HG02763 (cell line): ENCODE data around the gene LCN1.

Source experiments
- ATAC-seq: cut with Tn5 transposase; IDR thresholded peaks from one replicate; pipeline ENCODE4 v1.9.1; 2021; ENCODE audit warnings: mild to moderate bottlenecking, moderate library complexity; ENCODE audit not compliant: unreplicated experiment

LCN1 gene

DNA sequence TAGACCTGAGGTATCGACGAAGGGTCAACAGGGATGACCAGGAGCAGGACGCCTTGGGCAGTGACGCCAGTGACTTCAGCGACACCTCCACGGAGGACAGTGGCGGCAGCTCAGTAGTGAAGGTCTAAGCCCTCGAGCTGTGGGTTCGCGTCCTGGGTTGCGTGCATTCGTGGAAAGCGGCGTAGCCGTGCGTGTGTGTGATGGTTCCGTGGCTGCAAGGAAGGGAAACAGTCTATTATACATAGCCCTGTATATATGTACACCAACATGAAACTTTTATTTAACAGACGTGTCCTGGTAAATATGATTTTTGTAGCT is 33.3 kb upstream of the LCN1 start:
- no peak for ATAC-seq

- no peak for ATAC-seq
Measured at GRCh38 chr9:135488527-135488926, 32.7 kb upstream of the LCN1 start.

DNA sequence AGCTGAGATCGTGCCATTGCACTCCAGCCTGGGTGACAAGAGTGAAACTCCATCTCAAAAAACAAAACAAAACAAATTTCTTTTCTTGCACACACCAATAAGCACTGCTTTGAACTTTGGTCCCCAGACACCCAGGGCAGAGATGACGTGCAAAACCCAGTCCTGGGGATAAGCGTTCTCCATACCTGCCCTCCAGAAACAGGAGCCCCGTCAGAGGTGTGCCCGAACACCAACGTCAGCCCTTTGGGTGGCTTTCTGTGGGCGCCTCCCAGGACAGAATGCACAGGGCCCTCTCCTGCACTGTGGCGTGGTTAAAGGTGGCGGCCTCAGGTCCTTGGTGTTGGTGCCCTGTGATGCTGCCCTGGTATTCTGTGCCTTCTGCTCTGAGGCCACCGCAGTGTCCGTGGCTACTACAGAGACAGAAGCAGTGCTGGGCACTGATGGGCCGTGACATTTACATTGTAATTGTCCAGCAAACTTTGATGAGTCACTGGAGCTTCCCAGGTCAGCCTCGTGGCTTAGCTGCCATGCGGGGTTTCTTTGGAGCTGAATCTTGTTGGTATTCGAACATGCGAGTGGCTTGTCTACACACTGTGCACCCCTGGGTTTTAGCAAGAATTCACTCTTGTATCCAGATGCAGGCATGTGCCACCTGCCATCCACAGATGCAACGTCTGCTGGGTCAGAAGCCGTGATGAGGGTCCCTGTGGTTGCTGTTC is 31.9 kb upstream of the LCN1 start:
- no peak for ATAC-seq

DNA sequence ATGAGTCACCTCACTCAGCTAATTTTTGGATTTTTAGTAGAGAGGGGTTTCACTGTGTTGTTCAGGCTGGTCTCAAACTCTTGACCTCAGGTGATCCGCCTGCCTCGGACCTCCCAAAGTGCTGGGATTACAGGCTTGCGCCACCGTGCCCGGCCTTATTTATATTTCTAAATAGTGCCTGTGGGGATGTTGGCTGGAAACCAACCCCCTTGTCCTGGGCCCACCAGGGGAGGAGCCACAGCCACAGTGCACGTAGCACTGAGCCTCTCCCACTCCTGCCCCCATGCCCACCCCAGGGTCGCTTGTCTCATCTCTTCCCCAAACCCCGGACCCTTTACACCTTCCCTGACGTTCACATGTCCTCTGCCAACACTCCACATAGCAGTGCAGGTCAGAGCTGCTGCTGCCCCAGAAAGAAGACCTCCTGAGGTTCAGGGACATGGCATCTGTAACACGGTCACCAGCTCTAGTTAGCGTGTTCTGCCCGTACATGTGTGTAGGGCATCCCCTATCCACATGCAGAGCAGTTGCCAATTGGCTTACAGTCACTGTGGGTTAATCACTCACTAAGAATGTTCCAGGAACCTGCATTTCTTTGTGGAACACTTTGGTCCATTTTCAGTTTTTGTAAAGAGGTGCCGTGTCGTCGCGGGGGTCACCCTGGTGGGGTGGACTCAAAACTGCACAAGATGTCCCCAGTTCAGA is 30.9 kb upstream of the LCN1 start:
- no peak for ATAC-seq

- ATAC-seq: no peak
Measured at GRCh38 chr9:135490980-135491464, 30.2 kb upstream of the LCN1 start.

DNA sequence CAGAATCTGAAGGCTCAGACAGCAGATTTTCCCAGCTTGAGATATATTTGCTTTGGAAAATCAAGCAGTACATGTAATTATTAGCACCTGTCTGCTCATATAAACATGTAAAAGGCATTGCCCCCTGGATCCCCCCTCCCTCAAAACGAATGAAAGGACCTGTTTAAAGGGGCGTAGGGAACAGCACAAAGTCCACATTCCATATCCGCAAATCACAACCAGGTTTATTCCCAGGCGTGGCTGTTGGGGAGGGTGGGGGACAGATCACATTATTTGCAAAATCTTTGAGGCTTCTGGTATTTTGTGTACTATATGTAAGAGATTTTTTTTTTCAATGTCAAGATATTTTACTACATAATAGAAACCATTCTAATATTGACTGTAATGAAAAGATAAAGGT is 29.5 kb upstream of the LCN1 start:
- ATAC-seq: no peak

DNA sequence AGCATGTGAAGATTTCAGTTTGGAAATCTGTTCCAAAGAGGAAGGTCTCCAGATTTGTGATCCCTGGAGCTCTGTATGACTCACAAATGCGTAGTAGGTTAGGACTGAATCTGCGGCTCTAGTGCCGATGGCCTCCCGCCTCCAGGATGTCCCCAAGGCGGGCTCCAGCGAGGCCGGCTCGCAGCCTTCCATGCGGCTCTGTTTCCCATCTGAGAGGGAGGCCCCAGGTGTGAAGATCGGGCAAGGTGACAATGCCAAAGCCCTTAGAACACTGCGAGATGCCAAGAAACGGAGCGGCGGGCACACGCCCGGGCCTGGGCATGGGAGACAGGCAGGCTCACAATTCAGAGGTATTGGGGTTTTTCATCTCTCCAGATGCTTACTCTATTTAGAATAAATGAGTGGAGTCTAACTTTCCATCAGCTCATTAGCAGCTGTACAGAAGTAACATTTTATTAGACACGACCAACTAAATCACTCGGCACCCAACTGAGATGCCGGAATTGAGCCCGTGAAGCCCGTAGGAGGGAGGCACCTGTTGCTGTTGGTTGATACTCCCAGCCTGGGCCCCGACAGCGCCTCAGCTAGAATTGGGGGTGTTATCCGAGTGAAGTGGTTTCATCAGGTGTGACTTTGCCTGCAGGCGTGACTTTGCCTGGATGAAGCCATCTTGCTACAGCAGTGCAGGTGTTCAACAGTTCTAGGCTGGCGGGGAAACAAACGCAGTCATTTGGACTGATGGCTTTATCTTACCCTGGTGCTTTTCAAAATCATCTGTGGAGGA is 28.2 kb upstream of the LCN1 start:
- no peak for ATAC-seq

DNA sequence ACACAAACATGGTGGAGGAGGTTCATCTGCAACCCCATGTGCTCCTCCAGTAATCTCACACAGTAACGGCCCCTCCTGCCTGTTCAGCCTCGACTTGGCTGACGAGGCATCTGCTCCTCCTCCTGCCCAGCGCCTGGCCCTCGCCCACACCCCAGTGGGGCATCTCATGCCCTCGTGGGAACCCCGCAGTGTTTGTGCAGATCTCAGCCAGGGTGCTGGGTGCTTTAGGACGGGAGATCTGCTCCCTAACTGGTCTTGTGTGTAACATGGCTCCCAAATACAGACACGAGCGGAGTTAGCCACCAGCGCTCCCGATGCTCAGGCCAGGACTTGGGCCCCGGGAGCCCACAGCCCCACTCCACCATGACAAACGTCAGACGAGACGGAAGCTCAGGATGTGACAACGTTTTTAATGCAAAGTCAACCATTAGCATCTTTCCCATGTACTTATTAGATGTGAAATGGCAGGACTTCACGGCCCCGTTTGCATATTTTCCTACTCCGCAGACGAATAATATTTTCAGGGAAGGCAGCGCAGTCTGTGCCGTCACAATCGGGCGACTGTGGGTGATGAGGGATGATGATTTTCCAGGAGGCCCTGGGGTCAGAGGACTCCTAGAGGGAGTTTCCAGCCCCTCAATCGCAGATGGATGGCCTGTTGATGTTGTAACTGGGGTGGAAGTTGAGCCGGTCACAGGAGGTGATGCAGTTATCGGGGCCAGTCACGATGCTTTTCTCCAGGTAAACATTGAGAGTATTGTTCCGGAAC is 26.3 kb upstream of the LCN1 start:
- no peak for ATAC-seq

GRCh38 chr9:135498381-135499126 is 22.7 kb upstream of the LCN1 start:
- ATAC-seq: no peak

DNA sequence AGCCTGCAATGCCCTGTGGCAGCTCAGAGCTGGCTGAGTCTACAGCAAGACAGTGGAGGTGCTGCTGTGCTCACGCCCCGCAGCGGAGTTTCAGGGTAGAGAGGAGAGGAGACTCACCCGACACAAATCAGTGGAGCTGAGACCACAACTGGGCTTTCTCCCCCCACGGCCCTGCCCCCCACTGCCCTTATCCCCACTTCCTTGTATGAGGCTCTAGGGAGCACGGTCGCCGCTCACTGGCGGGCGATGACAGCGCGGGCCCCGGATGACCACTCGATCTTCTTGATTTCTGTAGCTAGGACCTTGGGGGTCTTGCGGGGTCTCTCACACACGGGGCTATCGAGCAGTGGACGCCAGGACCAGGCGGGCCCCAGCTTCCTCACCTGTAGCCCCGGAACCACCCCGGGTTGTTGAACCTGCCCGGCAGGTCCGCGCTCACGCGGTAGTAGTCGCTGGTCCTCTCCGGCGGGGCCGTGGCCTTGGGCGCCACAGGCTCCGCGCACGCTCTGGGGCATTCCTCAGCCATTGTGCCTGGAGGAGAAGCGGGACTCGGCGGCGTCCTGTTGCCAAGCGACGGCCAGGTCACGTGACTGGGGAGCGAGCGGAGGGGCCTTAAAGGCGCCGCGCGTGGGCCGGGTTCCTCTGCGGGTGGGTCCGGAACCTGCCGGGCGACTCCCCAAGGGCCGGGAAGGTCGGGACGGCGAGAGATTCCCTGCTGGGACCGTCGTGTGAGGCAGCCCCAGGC is 21.7 kb upstream of the LCN1 start:
- ATAC-seq: peak; percentile 61

- no peak for ATAC-seq
Measured at GRCh38 chr9:135500071-135500524, 21.1 kb upstream of the LCN1 start.

DNA sequence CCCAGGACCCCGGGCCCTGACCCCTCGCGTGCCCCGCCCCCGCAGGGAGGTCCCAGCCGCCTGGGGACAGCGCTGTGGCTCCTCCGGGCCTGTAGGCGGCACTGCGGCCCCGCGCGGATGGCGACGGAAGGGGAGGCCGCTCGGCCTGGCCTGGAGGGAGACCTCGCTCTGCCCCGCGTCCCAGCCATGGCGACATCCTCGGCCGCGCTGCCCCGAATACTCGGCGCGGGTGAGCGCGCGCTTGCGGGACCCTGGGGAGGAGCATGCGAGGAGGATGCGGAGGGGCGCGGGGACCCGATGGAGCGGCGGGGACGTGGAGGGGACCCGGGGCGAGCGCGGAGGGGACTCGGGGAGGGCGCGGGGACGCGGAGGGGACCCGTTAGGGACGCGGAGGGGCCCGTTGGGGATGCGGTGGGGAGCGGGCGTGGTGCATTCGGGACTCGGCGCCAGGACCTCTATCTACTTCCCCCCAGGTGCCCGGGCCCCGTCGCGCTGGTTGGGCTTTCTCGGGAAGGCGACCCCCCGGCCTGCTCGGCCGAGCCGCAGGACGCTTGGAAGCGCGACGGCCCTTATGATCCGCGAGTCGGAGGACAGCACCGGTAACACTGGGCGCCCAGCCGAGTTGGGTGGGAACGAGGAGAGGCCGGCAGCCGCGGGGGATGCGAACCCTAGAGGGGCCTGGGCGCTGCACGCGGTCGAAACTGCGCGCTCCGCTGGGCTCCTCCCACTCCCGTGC is 20.5 kb upstream of the LCN1 start, which contains the start of gene MRPS2:
Gene MRPS2 (plus strand): TSS at position 158 of the 736 bp plus-strand sequence. CDS start 29 bp downstream, at position 187.
- peak; percentile 76 for ATAC-seq

- no peak for ATAC-seq
Measured at GRCh38 chr9:135501261-135502167, 19.7 kb upstream of the LCN1 start.

DNA sequence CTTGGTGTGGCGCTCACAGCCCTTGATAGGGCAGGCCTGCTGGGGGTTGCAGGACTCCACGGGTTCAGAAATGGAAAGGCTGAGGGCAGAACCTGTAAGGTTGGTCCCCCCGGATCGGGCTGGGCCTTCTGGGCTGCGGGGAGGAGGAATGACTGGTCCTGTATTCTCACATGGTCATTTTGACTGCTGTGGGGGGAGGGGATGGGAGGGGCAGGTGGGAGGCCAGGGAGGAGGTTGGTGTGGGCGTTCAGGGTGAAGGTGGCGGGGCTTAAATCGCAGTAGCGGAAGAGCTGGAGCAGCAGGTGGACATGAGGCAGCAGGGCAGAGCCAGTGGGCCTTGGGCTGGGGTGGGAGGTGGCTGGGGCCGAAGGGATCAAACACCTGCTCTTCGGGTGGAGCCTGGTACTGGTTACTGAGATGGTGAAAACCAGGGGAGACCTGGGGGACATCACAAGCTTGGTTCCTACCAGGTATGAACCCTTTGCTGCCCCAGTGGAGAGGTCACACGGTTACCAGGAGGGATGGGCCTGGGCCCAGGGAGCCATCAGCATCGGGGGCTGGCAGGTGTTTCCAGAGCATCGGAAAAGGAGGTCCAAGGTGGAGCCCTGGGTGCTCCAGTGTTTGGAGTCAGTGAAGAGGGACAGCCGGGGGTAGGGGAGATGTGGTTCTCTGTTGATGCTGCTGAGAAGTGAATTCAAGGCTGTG is 18.9 kb upstream of the LCN1 start:
- no peak for ATAC-seq

GRCh38 chr9:135502873-135503321 is 18.3 kb upstream of the LCN1 start:
- no peak for ATAC-seq

DNA sequence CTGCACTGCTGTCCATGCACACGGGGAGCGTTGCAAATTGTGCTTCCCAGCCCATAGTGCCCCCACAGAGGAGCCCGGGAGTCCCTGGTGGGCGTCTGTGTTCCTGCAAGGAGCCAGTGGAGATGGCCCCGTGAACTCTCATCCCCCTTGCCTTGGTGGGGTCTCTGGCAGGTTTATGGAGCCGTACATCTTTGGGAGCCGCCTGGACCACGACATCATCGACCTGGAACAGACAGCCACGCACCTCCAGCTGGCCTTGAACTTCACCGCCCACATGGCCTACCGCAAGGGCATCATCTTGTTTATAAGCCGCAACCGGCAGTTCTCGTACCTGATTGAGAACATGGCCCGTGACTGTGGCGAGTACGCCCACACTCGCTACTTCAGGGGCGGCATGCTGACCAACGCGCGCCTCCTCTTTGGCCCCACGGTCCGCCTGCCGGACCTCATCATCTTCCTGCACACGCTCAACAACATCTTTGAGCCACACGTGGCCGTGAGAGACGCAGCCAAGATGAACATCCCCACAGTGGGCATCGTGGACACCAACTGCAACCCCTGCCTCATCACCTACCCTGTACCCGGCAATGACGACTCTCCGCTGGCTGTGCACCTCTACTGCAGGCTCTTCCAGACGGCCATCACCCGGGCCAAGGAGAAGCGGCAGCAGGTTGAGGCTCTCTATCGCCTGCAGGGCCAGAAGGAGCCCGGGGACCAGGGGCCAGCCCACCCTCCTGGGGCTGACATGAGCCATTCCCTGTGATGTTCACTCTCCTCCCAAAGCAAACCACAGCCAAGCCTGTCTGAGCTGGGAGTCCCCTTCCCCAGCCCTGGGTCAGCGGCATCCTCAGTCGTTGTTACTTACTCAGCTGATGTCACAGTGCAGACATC is 17.6 kb upstream of the LCN1 start:
- no peak for ATAC-seq
